ENCODE results near the gene VAX1.

DNA sequence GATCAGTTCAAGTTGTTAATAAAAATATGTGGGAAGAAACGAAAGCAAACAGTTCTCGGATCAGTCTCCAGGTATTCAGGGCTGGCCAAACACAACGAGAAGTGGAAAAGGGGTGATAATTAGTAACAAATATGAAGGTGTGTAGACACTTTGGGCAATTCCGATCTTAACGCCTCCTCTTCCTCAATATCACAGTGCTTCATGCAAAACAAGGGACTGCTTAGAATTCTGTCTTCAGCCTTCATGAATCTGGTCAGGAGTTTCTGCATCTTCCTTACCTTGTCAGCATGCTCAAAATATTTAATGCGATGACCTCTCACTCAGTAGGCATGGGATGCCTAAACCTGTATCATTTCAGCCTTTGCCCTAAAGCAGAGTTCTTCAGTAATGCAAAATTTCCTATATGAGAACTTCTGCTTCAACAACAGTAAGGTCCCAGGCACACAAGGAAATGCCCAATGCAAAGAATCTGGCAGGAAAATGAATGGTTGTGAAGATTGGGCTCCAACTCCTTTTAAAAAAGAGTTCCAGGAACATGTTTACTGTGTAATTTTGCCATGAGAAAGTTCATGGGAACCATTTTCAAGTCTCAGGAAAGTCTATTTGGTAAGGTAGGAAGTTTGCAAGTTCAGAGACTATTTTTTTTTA, 23.4 kb upstream of the VAX1 start:
- TF ChIP-seq POLR2A (IDR thresholded peaks at IDR 0.05; ENCODE audit: low read length) (no peak), GATA1 (IDR thresholded peaks at IDR 0.05; ENCODE audit: low read depth, low read length) (no peak)
